ENCODE data around the gene AIG1. TPM values are rescaled to one million over a fixed set of nuclear protein-coding genes. Genes with fewer than 3 reads are reported as not detected.

AIG1 gene
- total and polyA plus RNA-seq, 2 of the 4 experiments (the other 2 are of a cell fraction), result 21.3 to 27.1 TPM

DNA sequence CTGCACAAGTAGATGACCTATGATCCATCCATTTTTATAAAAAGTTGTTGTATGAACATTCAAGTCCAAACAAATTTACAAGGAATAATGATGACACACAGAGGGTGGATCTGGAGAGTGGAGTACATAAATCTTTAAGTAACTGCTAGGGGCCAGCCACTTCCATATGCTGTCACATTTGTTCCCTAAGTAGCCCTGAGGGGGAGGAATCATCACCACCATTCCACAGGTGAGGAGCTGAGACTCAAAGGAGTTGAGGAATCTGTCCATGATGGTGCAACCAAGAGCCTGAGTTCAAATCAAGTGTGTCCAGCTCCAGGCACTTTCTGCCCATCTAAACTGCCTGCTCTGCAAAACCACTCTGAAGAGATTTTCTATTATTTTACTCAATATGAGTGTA lies 132.1 kb downstream of the AIG1 start:
- H3K14ac ChIP-seq (replicated peaks; ENCODE audit: low read depth, low read length), result no peak overlapping the region
- H3K9me1 ChIP-seq (ENCODE audit: insufficient read depth, low read length), result no peaks in the 10 kb centered on the region
- no peak overlapping the region for H4K8ac ChIP-seq (ENCODE audit: low read depth in 2 of 2, low read length in 2 of 2)
- H2AFZ ChIP-seq (replicated peaks; ENCODE audit: low read length, poor library complexity), result no peak overlapping the region
- no peak overlapping the region for H2BK15ac ChIP-seq (ENCODE audit: low read depth, low read length)
- H3K18ac ChIP-seq (ENCODE audit: low read depth, low read length), result no peak overlapping the region
- POLR2A ChIA-PET (ENCODE audit: unreplicated experiment), result no interaction called here
- no peak overlapping the region for H2AK9ac ChIP-seq (replicated peaks; ENCODE audit: low read depth, low read length, poor library complexity)
- H2BK120ac ChIP-seq (ENCODE audit: low read depth, low read length), result no peak overlapping the region
- DNase-seq (no peak), ATAC-seq (ENCODE audit: low read depth) (no peak)
- H3K79me1 ChIP-seq (ENCODE audit: low read depth in 1 of 2, low read length in 2 of 2), result no peaks in the 10 kb centered on the region
- H3K4me3 ChIP-seq (ENCODE audit: insufficient read depth, low read depth, low read length), result no peak overlapping the region
- in situ Hi-C loops (cut with MboI; ENCODE audit: low sequenced_read_pairs) (no loop called here), intact Hi-C loops (cut with micrococcal nuclease) (no loop called here), dilution Hi-C loops (cut with HindIII; ENCODE audit: low sequenced_read_pairs, unreplicated experiment) (no loop called here)
- H3K4me1 ChIP-seq (ENCODE audit: control insufficient read depth, insufficient read depth, low read length), result no peaks in the 10 kb centered on the region
- no peak overlapping the region for H4K91ac ChIP-seq (ENCODE audit: insufficient read depth, low read depth, low read length)
- H4K20me1 ChIP-seq (ENCODE audit: insufficient read depth, low read length), result no peaks in the 10 kb centered on the region
- TF ChIP-seq, protein P1, sequence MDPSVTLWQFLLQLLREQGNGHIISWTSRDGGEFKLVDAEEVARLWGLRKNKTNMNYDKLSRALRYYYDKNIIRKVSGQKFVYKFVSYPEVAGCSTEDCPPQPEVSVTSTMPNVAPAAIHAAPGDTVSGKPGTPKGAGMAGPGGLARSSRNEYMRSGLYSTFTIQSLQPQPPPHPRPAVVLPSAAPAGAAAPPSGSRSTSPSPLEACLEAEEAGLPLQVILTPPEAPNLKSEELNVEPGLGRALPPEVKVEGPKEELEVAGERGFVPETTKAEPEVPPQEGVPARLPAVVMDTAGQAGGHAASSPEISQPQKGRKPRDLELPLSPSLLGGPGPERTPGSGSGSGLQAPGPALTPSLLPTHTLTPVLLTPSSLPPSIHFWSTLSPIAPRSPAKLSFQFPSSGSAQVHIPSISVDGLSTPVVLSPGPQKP (IDR thresholded peaks at IDR 0.05; ENCODE audit: borderline replicate concordance, low read depth, low read length), result no peak
- no peak for TF ChIP-seq POLR2A (IDR thresholded peaks at IDR 0.05; ENCODE audit: low read depth, low read length)
- no peak for TF ChIP-seq CHD1 (IDR thresholded peaks at IDR 0.05; ENCODE audit: low read depth, low read length)
- TF ChIP-seq, protein P2, sequence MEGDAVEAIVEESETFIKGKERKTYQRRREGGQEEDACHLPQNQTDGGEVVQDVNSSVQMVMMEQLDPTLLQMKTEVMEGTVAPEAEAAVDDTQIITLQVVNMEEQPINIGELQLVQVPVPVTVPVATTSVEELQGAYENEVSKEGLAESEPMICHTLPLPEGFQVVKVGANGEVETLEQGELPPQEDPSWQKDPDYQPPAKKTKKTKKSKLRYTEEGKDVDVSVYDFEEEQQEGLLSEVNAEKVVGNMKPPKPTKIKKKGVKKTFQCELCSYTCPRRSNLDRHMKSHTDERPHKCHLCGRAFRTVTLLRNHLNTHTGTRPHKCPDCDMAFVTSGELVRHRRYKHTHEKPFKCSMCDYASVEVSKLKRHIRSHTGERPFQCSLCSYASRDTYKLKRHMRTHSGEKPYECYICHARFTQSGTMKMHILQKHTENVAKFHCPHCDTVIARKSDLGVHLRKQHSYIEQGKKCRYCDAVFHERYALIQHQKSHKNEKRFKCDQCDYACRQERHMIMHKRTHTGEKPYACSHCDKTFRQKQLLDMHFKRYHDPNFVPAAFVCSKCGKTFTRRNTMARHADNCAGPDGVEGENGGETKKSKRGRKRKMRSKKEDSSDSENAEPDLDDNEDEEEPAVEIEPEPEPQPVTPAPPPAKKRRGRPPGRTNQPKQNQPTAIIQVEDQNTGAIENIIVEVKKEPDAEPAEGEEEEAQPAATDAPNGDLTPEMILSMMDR (conservative IDR thresholded peaks at IDR 0.05; ENCODE audit: low read depth, low read length), result no peak
- TF ChIP-seq MXI1 (IDR thresholded peaks at IDR 0.05; ENCODE audit: borderline replicate concordance, low read depth, low read length), result no peak
- TF ChIP-seq CEBPB (IDR thresholded peaks at IDR 0.05; ENCODE audit: low read depth, low read length), result no peak
- TF ChIP-seq SMC3 (IDR thresholded peaks at IDR 0.05; ENCODE audit: low read depth, low read length), result no peak
- no peak for TF ChIP-seq RAD21 (IDR thresholded peaks at IDR 0.05; ENCODE audit: low read length)
- no peak for TF ChIP-seq NFE2L2 (IDR thresholded peaks at IDR 0.05; ENCODE audit: low read depth, low read length)
- TF ChIP-seq, protein P3, sequence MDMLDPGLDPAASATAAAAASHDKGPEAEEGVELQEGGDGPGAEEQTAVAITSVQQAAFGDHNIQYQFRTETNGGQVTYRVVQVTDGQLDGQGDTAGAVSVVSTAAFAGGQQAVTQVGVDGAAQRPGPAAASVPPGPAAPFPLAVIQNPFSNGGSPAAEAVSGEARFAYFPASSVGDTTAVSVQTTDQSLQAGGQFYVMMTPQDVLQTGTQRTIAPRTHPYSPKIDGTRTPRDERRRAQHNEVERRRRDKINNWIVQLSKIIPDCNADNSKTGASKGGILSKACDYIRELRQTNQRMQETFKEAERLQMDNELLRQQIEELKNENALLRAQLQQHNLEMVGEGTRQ (IDR thresholded peaks at IDR 0.05; ENCODE audit: low read depth, low read length), result no peak
- no peak for TF ChIP-seq MAZ (IDR thresholded peaks at IDR 0.05; ENCODE audit: borderline replicate concordance, low read depth, low read length)
- TF ChIP-seq RFX5 (IDR thresholded peaks at IDR 0.05; ENCODE audit: low read depth, low read length), result no peak
- no peak for TF ChIP-seq FOS (IDR thresholded peaks at IDR 0.05; ENCODE audit: low read depth, low read length)
- no peak for TF ChIP-seq BHLHE40 (IDR thresholded peaks at IDR 0.05; ENCODE audit: low read depth, low read length)
- TF ChIP-seq RCOR1 (IDR thresholded peaks at IDR 0.05; ENCODE audit: insufficient replicate concordance, low read length), result no peak
- no peak for TF ChIP-seq MAFK (IDR thresholded peaks at IDR 0.05; ENCODE audit: low read depth, low read length)
- no peak overlapping the region for H3K27ac ChIP-seq (ENCODE audit: insufficient read depth, low read length)
- H3K27me3 ChIP-seq (ENCODE audit: control insufficient read depth, insufficient read depth, low read length), result no peaks in the 10 kb centered on the region
- H2BK5ac ChIP-seq (ENCODE audit: low read depth, low read length, poor library complexity, severe bottlenecking), result no peak overlapping the region
- CTCF ChIA-PET, result no interaction called here
- no TSS peak for BruUV-seq (replicated peaks)
- no peak overlapping the region for H3K4ac ChIP-seq (ENCODE audit: low read depth, low read length)
- no peak overlapping the region for H3K9ac ChIP-seq (ENCODE audit: low read depth, low read length)
- no peak overlapping the region for H3K56ac ChIP-seq (ENCODE audit: extremely low read depth, insufficient read depth, low read length)
- no peak overlapping the region for H2AK5ac ChIP-seq (ENCODE audit: low read depth, low read length)
- no peak overlapping the region for H2BK20ac ChIP-seq (ENCODE audit: low read depth, low read length)
- no peak overlapping the region for H3K4me2 ChIP-seq (ENCODE audit: low read depth, low read length)
- H4K5ac ChIP-seq (ENCODE audit: low read depth, low read length), result no peak overlapping the region
- H3K9me3 ChIP-seq (ENCODE audit: control insufficient read depth, insufficient read depth, low read length), result no peaks in the 10 kb centered on the region; the same call in 1 of the 2 replicates
- H3K36me3 ChIP-seq (ENCODE audit: control insufficient read depth, insufficient read depth, low read length), result no peaks in the 10 kb centered on the region
- no peak overlapping the region for H3K23ac ChIP-seq (ENCODE audit: low read depth, low read length)
